Fibroblast of lung (primary cell): Measurements from ENCODE around the gene WDFY2.
"Not testable (repeated sequence)": the region's sequence is repeated elsewhere in the genome, so short reads cannot be mapped to it uniquely, and the experiment has no call there.

ENCODE experiments used
- CTCF ChIP-seq, 2 donors: IDR thresholded peaks in 1 of 2; conservative IDR thresholded peaks in 1 of 2; 1 replicate in 1 of 2; 2 replicates in 1 of 2; pipeline ENCODE4 v1.5.1; 2011 to 2012; ENCODE audit warnings: low read length in 2 of 2, control low read depth in 1 of 2, inconsistent platforms in 1 of 2, low read depth in 1 of 2, mild to moderate bottlenecking in 1 of 2
- EZH2 ChIP-seq: IDR thresholded peaks from 2 replicates; pipeline ENCODE4 v1.5.1; 2012; ENCODE audit warnings: low read length, control low read depth, mild to moderate bottlenecking; ENCODE audit errors: missing control alignments

GRCh38 chr13:51545446-51545845, 38.8 kb upstream of the WDFY2 start:
- TF ChIP-seq CTCF (conservative IDR thresholded peaks at IDR 0.05 in 1 of 2, IDR thresholded peaks at IDR 0.05 in 1 of 2; ENCODE audit: low read depth in 1 of 2, low read length in 2 of 2); EZH2: not testable (repeated sequence)
